NCI-H2196 treated with DMSO at 0.1 percent for 48 hours (cell line): ENCODE results near the gene SLC15A5.

Experiments
- DNase-seq: peaks from one replicate; lab custom pipeline; 2025; ENCODE audit not compliant: unreplicated experiment; lab: John Stamatoyannopoulos, UW

Gene SLC15A5, protein sequence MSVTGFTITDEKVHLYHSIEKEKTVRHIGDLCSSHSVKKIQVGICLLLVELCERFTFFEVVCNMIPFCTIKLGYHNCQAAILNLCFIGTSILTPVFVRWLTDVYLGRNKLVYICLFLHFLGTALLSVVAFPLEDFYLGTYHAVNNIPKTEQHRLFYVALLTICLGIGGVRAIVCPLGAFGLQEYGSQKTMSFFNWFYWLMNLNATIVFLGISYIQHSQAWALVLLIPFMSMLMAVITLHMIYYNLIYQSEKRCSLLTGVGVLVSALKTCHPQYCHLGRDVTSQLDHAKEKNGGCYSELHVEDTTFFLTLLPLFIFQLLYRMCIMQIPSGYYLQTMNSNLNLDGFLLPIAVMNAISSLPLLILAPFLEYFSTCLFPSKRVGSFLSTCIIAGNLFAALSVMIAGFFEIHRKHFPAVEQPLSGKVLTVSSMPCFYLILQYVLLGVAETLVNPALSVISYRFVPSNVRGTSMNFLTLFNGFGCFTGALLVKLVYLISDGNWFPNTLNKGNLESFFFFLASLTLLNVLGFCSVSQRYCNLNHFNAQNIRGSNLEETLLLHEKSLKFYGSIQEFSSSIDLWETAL

DNA sequence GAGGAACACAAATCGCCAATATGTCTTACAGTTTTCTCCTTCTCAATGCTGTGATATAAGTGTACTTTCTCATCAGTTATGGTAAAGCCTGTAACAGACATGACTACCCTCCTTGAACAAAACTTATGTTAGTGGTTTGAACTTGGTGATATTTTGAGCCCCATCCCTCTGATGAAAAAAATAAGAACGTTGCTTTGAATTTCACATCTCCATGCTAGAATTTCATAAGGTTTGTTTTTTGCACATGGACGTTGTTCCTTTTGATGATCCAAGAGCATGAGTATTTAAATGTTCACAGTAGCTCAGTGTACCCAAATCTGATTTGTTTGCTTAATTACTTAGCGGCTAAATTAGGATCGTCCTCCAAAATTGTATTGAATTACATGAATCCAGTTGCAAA lies at the start of gene SLC15A5:
TSS of gene SLC15A5 (minus strand) at position 101 of the 400 bp plus-strand sequence. CDS start at position 101, 0 bp downstream.
- no peak for DNase-seq

DNA sequence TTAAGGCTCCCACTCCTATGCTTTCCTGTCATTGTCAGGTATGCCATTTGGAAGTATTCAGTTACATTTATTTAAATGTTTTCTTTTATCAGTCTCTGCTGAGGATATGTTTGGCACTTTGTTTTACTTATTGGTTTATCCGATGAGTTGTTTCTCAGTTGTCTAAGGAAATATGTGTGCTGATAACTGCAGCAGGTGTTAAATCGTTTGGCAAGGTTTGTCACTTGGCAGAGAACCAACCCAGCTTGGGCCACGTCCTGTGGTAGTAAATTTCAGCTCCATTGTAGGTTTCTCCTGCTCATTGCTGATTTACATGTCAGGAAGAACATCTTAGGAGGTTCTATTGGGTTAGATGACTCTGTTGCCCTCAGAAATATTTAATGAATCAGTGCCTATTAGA lies 47.9 kb upstream of the SLC15A5 start:
- DNase-seq = no peak

DNA sequence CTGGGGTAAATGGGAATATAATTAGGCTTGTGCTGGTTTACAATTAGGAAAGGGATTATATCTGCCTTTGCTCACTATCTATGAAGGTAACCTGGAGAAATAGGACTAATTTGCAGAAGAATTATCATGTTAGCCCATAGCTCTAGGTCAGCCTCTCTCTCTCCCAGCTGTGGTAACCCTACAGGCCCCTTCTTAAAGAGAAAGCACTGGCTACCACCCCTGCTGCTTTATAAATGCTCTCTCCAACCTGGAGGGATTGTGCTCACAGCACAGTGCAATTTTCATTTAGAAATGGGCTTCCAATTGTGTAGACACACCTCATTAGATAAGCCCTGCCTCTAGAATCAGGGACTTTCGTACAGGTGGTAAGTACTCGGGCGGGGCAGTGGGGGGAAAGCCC lies 47.3 kb upstream of the SLC15A5 start:
- no peak for DNase-seq

DNA sequence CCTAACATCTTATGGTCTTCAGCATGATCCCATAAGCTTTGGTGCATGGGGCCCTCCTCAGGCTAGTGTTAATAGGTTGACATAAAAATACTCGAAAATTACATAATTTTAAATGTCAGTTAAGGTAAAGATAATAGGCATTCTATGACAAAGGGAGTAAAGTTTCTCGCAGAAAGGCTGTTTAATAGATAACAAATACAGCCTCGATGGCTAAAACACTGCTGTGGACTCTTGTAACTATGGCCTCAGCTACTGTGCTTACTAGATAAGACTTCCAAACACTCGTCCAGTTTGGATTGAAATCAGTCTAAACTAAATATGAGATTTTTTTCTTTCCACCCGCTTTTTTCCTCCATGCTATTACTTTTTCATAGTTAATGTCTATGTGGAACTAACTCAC lies 46.8 kb upstream of the SLC15A5 start:
- DNase-seq = no peak

DNA sequence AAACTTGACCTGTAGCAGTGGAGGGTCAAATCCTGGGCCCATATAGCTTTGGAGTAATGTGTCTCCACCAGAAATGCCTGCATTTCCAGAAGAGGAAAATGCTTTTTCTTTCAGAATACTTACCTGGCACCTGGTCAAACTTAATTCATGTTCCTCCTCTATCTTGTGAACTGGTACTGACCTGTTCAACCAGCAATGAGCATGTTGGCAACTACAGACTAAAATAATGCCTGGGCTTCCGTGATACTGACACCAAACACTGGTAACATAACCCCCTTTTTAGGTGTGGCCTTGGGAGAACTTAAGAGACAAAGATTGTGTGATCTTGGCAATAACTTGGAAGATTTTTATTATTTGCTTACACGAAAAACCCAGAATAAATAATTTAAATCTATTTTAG lies 46.2 kb upstream of the SLC15A5 start:
- no peak for DNase-seq

DNA sequence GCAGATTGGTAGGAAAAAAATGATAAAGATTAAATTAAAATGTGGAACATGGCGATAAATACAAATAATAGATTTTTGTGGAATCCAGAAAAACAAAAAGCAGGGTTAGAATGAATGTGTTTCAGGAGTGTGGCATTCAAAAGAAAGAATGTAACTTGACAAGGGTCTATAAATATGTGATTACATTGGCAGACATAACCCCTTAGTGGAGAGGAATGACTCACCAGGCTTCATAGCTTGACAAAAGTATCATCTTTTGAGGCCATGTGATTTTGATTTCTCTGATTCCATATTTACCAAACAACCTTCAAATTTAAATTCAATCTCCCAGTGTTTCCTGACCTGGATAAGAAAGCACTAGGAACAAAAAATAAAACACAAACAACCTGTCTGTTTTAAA lies 45.5 kb upstream of the SLC15A5 start:
- DNase-seq = no peak

DNA sequence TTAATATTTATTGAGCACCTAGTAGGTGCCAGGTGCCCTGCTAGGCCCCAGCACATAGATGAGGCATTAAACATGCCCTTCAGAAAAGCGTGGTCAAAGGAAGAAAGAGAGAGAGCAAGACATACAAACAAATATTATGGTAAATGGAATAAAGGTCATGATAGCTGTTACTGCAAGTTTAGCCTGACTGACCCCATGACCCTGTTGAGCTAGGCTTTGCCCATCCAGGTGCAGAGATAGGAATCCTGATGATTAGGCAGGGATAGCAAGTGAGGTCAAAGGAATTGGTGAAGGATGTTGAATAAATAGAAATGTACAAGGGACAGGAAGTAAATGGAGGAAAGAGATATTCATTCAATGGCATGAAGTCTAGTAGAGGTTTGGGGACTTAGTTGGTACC lies 33.4 kb upstream of the SLC15A5 start:
- no peak for DNase-seq

DNA sequence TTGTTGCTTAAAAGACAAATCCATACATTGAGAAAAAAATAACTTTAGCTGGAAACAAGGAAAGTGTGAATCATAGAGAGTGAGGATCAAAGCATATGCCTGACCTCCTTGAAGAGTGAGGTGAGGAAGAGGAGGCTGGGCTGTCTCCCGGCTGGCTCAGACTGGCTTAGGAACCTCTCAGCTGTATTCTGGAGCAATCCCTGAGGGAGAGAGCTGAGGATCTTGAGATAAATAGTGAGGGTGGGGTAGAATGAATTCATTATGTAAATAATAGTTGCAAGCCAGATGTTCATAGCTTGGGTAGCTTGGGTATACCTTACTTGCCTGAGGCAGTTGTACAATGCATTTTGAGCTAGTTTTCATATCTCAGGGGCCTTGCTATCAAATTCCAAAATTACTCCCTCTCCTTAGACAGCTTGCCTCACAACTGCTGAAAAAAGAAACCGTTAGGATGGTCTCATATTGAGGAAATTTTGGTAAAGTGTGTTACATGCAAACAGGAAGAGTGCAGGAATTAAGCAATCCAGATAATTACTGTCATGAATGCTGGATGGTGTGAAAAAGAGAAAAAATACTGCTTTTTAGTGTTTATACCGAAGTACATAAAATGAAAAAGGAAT lies 30.5 kb upstream of the SLC15A5 start:
- DNase-seq = no peak

DNA sequence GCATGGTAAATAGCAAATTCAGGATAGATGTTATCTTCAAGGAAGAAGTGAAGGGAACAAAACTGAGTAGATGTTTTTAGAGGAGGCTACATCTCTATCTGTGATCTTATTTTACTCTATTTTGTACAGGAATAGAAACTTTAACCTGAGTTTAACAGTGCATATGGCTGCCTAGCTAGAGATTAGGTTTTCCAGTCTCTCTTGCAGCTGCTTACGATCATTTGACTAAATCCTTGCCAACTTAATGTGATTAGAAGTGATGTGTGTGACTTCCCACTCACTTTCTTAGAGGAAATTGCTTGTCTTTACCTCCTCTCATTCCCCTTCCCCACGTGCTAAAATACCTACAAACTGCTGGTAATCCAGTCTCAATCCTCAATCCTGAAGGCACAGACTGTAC lies 26.5 kb upstream of the SLC15A5 start:
- DNase-seq = no peak

DNA sequence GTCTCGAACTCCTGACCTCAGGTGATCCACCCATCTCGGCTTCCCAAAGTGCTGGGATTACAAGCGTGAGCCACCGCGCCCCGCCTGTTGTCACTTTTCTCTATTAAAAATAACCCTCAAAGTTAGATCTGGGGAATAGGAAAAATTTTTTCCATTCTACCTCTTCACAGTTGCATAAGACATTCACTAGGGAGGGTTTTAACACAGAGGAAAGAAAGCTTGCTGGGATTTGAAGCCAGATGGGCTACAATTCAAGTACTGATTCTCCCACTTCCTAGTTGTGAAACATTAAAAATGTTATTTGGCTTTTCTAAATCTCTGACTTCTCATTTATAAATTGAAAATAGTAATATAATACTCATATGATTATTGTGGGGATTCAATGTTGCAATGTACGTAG lies 23.3 kb upstream of the SLC15A5 start:
- no peak for DNase-seq

DNA sequence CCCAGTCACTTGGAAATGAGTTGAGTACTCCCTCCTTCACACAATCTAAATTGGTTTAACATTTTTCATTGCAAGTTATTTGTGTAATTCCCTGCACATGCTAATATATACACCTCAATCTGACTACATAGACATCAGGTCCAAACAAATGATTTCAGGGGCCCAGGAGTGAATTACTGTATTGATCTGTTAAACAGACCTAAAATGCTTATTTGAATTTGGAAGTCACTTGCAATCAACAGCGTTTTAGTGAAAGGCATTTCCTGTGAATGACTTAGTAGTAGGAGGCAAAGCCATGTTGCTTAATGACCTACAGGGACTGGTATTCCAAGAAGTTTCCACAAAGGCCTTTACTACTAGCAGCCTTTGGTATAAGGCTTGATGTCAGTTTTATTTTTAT lies 22.6 kb upstream of the SLC15A5 start:
- no peak for DNase-seq

DNA sequence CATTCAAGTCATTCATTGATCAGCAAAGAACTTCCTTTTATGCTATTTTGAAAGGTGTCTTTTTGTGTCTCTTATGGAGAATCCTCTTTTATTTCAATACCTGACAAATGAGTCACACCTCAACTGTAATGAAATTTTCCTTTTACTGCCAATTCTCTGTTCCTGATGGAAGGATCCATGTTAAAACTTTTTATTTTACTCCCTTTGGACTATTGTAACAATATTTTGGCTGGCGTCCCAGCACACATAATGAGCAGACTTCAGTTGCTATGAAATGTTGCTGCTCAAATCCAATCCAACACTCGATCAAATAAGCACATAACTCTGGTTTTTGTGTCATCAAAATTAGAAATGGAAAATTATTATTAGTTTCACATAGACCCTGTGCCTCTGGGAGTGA lies 21.9 kb upstream of the SLC15A5 start:
- DNase-seq = no peak

DNA sequence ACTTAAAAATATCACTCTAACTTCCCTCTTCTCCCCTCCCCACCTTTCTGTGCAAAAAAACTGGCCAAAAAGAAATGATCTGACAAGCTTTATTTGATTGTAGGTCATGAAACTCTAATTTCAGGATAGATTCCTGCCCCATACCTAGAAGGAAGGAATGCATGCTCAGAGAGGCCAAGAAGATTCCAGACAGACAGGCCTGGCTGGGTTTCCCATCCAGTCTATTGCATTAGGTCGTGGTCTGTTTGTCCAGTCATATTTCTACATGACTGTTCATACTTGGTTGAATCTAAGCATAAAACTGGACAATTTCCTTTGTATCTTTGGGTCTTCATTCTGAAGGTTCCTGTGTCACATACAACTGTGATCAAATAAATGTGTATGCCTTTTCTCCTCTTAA lies 20.0 kb upstream of the SLC15A5 start:
- no peak for DNase-seq

DNA sequence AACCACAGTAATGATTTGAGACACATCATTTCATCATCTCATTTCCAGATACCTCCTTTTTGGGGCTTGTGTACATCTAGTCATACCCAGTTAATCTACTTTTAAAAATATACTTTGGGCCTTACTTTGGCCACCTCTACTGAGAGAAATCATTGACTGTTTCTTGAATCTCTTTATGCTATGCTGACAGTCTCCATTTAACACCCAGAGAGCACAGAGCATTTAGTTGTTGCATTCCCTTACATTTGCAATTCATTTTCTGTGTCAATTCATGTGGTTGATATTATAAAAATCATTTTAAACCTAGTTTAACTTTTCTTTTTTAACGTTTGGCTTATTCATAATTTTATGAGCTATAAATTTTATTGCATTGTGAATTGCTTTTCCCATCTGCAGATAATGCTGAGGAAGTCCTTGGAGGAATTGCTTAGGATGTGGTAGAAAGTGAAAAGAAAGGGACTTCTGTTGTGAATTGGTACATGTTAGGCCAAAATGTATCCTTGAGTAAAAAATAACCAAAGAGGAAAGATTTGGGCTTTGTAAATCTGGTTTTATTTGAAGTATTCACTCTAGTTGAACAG lies 17.0 kb upstream of the SLC15A5 start:
- no peak for DNase-seq

DNA sequence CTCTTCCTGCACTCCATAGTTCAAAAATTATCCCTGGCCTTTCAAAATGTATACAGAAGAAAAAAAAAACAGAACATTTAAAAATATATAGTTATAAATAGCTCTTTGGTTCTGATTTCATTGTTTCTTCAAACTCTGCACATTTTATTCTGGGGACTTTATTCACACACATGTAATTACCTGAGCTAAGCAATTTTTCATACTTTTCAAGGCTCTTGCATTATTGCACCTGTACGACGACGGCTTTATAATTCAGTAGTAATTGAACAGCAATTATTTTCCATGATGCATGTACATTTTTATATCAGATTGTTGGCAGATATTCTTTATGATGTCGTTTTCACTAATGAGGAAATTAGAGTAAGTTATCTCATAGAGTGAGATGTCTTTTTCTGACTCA lies 13.5 kb upstream of the SLC15A5 start:
- DNase-seq = no peak

DNA sequence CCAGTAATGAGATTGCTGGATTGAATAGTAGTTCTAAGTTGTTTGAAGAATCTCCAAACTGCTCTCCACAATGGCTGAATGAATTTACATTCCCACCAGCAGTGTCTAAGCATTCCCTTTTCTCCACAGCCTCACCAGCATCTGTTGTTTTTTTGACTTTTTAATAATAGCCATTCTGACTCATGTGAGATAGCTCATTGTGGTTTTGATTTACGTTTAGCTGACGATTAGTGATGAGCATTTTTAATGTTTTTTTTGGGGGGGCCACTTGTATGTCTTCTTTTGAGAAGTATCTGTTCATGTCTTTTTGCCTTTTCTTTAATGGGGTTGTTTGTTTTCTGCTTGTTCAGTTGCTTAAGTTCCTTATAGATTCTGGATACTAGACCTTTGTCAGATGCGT lies 8.1 kb upstream of the SLC15A5 start:
- no peak for DNase-seq

DNA sequence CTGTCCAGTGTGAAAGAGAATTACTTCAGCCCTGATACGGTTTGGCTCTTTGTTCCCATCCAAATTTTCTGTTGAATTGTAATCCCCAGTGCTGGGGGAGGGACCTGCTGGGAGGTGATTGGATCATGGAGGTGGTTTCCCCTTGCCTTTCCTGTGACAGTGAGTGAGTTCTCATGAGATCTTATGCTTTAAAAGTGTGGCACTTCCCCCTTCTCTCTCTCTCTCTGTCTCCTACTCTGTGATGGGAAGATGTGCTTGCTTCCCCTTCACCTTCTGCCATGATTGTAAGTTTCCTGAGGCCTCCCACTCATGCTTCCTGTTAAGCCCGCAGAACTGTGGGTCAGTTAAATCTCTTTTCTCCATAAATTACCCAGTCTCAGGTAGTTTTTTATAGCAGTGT lies 5.5 kb upstream of the SLC15A5 start:
- no peak for DNase-seq

DNA sequence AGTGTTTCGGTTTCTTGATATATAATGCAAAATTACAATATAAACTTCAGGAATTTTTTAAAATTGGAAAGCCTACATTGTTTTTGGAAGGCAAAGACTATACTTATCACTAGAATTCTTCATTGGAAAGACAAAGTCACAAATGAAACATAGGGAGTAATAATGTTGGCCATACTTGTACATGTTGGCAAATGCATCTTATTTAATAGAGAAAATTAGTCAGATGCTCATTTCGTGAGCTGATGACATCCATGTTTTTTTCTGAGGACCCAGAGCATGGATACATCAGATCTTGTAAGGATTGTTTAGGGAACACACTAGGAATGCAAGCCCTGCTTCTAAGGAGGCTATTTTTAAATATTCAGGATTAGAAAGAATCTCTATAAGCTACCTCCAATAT lies 4.6 kb upstream of the SLC15A5 start:
- no peak for DNase-seq

DNA sequence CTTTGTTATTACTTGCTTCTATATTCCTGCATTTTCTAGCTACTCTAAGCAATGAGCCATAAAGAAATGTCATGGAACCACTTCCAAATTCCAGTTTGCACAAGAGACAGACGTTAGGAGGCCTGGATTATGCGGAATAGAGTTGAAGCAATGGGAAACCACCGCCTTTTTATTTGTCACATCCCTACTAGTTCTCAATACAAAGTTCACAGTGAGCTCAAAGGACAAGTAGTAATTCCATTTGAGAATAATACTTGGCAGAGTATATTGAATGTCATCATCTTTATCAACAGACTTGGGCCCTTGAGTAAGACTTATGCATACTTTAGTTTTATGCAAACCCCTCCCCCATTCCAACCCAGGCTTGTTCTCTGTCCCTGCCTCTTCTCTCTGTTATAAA lies 3.7 kb upstream of the SLC15A5 start:
- no peak for DNase-seq

DNA sequence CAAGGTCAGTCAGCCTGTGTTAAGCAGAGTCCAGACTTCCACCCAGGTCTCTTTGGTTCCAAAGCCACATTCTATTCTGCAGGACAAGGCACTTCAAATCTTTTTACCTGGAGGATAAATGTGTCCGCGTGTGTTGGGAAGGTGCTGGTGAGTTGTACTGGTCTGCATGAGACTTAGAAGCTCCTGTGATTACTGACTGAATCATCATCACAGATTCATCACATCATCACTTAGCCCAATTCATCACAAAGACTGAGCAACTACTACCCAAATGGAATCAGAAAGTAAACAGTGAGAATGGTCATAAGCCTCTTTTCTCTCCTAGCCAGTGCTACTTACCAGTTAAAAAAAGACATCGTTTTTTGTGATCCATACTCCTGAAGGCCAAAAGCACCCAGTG lies 5.3 kb downstream of the SLC15A5 start:
- DNase-seq = no peak

DNA sequence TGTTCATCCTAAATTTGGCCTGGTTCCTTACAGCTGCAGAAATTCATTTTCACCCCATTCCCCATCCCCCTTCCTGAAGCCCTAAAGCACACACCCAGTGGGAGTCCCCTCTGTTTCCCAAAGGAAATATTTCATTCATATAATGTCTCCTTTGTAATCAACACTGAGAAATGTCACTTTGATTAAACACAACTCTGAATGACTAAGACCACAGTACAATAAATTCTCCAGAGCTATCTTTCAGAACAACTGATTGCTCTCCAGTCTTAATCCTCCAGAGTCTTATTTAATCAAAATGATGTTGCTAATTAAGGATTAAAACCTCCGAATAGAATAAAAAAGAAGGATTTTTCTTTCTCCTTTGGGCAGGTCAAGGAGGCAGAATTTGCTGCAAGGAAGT lies 6.4 kb downstream of the SLC15A5 start:
- no peak for DNase-seq

DNA sequence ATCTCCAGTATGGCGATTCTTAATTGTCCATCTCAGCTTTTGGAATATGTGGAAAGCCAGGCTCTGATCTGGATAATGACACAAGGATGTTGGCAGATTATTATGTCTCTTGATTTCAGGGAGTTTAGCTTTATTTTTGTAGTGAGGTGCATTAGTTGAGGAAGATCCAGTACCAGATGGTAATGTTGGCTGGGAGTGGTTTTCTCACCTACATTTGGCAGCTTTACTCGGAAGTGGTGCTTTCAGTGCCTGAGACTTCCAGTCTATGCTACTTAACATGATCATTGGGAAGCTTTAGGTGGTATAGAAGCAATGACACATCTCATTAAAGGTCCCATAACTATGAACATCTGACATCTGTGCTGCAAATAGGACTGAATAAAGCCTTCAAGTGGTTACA lies 7.5 kb downstream of the SLC15A5 start:
- DNase-seq = no peak
